ENCODE data around the gene SMG6.

Gene SMG6

GRCh38 chr17:2241823-2242222 is 61.8 kb downstream of the SMG6 start:
- no peak for TF ChIP-seq ZNF157 (tag by site-specific recombination; IDR thresholded peaks at IDR 0.05)
- no peak for TF ChIP-seq ZNF324 (tag by site-specific recombination; IDR thresholded peaks at IDR 0.05)
- TF ChIP-seq, protein P1, sequence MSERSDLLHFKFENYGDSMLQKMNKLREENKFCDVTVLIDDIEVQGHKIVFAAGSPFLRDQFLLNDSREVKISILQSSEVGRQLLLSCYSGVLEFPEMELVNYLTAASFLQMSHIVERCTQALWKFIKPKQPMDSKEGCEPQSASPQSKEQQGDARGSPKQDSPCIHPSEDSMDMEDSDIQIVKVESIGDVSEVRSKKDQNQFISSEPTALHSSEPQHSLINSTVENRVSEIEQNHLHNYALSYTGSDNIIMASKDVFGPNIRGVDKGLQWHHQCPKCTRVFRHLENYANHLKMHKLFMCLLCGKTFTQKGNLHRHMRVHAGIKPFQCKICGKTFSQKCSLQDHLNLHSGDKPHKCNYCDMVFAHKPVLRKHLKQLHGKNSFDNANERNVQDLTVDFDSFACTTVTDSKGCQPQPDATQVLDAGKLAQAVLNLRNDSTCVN (tag by site-specific recombination; optimal IDR thresholded peaks at IDR 0.05), result no peak
- no peak for TF ChIP-seq ZNF37A (tag by site-specific recombination; IDR thresholded peaks at IDR 0.05)
- no peak for TF ChIP-seq ZNF366 (tag by site-specific recombination; conservative IDR thresholded peaks at IDR 0.05)
- TF ChIP-seq ZNF24 (tag by site-specific recombination; IDR thresholded peaks at IDR 0.05), result no peak
- TF ChIP-seq ZNF239 (tag by site-specific recombination; IDR thresholded peaks at IDR 0.05), result no peak
- TF ChIP-seq ZBTB48 (tag by site-specific recombination; IDR thresholded peaks at IDR 0.05), result no peak
- no peak for TF ChIP-seq ZNF423 (tag by site-specific recombination; IDR thresholded peaks at IDR 0.05)
- TF ChIP-seq ZNF132 (tag by site-specific recombination; IDR thresholded peaks at IDR 0.05; ENCODE audit: borderline replicate concordance), result no peak
- no peak for TF ChIP-seq ZNF571 (tag by site-specific recombination; IDR thresholded peaks at IDR 0.05)
- TF ChIP-seq, protein P2, sequence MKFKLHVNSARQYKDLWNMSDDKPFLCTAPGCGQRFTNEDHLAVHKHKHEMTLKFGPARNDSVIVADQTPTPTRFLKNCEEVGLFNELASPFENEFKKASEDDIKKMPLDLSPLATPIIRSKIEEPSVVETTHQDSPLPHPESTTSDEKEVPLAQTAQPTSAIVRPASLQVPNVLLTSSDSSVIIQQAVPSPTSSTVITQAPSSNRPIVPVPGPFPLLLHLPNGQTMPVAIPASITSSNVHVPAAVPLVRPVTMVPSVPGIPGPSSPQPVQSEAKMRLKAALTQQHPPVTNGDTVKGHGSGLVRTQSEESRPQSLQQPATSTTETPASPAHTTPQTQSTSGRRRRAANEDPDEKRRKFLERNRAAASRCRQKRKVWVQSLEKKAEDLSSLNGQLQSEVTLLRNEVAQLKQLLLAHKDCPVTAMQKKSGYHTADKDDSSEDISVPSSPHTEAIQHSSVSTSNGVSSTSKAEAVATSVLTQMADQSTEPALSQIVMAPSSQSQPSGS (tag by site-specific recombination; IDR thresholded peaks at IDR 0.05; ENCODE audit: low read depth), result no peak
- TF ChIP-seq ZNF26 (tag by site-specific recombination; IDR thresholded peaks at IDR 0.05), result no peak
- no peak for TF ChIP-seq ZNF658 (tag by site-specific recombination; IDR thresholded peaks at IDR 0.05)
- TF ChIP-seq ZSCAN16 (tag by site-specific recombination; IDR thresholded peaks at IDR 0.05), result no peak
- no peak for TF ChIP-seq ZFP69B (tag by site-specific recombination; IDR thresholded peaks at IDR 0.05)
- TF ChIP-seq, protein P3, sequence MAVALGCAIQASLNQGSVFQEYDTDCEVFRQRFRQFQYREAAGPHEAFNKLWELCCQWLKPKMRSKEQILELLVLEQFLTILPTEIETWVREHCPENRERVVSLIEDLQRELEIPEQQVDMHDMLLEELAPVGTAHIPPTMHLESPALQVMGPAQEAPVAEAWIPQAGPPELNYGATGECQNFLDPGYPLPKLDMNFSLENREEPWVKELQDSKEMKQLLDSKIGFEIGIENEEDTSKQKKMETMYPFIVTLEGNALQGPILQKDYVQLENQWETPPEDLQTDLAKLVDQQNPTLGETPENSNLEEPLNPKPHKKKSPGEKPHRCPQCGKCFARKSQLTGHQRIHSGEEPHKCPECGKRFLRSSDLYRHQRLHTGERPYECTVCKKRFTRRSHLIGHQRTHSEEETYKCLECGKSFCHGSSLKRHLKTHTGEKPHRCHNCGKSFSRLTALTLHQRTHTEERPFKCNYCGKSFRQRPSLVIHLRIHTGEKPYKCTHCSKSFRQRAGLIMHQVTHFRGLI (tag by site-specific recombination; IDR thresholded peaks at IDR 0.05), result no peak
- no peak overlapping the region for H3K27ac ChIP-seq (ENCODE audit: extremely low read depth, low read depth, low read length)
- ChIA-PET POLR2A (no interaction called here), CTCF (interaction anchor here (0.9 to 2.9 kb wide), 2 partner anchors 111 to 187 kb away, joined by 3 to 21 read pairs; partner anchors contain the start of gene HIC1)
- H3K4me1 ChIP-seq (ENCODE audit: control insufficient read depth, insufficient read depth, low read length), result no peaks in the 10 kb centered on the region
- H3K36me3 ChIP-seq (ENCODE audit: control insufficient read depth in 2 of 2, insufficient read depth in 1 of 2, low read length in 2 of 2), result peaks cover 24 to 54% of the 10 kb centered on the region in 2 experiments
- H3K9me3 ChIP-seq (ENCODE audit: control insufficient read depth, insufficient read depth, low read depth, low read length), result no peaks in the 10 kb centered on the region
- no peak overlapping the region for H3K4me3 ChIP-seq (ENCODE audit: low read depth, low read length)

DNA sequence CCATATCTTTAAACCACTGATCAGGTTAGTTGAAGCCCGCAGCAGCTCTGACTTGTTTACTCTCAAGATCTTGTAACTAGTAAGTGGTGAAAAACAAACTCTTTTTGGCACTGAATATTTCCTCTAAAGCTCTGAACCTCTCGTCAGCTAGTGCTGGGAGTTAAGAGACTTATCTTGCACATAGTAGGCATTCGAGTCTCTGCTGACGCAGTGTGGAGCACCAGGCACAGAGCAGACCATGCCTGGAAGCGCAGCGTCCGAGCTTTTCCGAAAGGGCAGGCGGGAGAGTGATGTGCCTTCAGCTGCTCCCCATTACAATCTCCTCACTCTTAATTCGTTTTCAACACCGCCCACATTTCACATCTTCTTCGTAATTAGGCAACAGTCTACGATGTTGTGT is 63.0 kb downstream of the SMG6 start:
- H3K36me3 ChIP-seq (ENCODE audit: control insufficient read depth in 2 of 2, insufficient read depth in 1 of 2, low read length in 2 of 2), result peaks cover 27 to 61% of the 10 kb centered on the region in 2 experiments
- no peak overlapping the region for H3K27ac ChIP-seq (ENCODE audit: extremely low read depth, low read depth, low read length)
- POLR2A ChIA-PET, result interaction anchor here (0.6 kb wide), 1 partner anchor 11 kb away, joined by 3 read pairs; no protein-coding TSS in a partner anchor
- TF ChIP-seq ZNF660 (tag by site-specific recombination; IDR thresholded peaks at IDR 0.05), result no peak
- no peak for TF ChIP-seq ZNF416 (tag by site-specific recombination; IDR thresholded peaks at IDR 0.05)
- TF ChIP-seq ZFHX2 (tag by site-specific recombination; conservative IDR thresholded peaks at IDR 0.05), result no peak
- no peak overlapping the region for H3K4me3 ChIP-seq (ENCODE audit: low read depth, low read length)
- no peaks in the 10 kb centered on the region for H3K4me1 ChIP-seq (ENCODE audit: control insufficient read depth, insufficient read depth, low read length)
- no peaks in the 10 kb centered on the region for H3K9me3 ChIP-seq (ENCODE audit: control insufficient read depth, insufficient read depth, low read depth, low read length)
- CTCF ChIA-PET, result interaction anchor here (0.5 to 2.9 kb wide), 4 partner anchors 76 to 331 kb away, joined by 3 to 21 read pairs (median 3); partner anchors contain the start of gene HIC1
